HG03354 (cell line): ENCODE results near the gene SAFB.

ENCODE experiments used
- ATAC-seq: cut with Tn5 transposase; IDR thresholded peaks from one replicate; pipeline ENCODE4 v1.9.1; 2021; ENCODE audit warnings: mild to moderate bottlenecking; ENCODE audit not compliant: unreplicated experiment, poor library complexity, severe bottlenecking

Gene SAFB

GRCh38 chr19:5622465-5623396 is at the start of gene SAFB, which contains the start of gene SAFB2:
SAFB (plus strand) TSS chr19:5623083; CDS start chr19:5623206, 123 bp downstream.
SAFB2 (minus strand) TSS chr19:5622776; CDS start chr19:5622715, 61 bp downstream.
- ATAC-seq, result peak; percentile 80

DNA sequence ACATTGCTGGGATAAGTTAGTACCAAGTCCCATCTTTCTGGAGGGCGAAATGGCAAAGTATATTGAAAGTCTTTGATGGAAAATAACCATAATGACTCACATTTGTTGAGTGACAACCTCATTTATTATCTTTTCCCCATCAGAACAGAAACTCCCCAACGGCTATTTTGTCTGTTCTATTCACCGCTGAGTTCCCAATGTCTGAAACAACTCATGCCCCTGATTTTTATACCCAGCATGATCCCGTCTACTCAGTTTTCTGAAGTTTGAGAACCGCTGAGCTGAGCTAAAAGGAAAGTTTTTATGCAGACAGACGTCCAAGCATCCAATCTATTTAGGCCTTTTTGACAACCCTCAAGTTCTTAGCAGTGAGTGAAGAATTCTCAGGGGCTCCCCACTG is 47.3 kb upstream of the SAFB start:
- no peak for ATAC-seq

DNA sequence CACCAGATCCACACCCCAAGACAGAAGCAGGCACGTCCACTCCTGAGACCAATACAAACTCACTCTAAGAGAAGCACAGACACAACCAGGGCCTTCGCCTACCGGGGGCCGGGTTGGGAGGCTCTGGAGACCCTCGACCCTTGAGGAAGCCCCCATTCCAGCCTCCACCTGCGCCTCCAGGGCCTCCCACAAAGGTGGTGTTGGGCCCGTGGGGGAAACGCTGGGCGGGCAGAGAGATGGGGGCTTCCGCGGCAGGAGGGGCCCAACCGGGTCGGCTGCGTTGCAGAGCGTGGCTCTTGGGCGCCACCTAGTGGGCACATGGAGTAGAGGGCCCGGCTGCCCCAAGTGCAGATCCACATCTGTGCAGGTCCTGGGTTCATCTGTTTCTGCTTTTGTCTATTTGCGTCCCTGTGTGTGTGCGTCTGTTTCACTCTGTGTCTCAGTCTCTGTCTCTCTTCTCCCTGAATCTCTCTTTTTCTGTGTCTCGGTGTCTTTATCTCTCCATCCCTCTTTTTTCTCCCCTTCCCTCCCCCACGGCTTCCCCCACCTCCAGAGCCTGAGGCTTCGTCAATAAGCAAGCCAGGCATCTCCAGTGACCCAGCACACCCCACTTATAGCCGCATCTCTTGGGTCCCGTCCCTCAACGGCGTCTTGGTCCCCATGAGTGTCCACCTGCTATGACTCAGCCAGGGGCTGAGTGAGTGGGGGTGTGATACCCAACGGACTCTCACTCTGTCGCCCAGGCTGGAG is 44.6 kb upstream of the SAFB start:
- ATAC-seq, result no peak

GRCh38 chr19:5579286-5579685 is 43.6 kb upstream of the SAFB start:
- ATAC-seq, result no peak

DNA sequence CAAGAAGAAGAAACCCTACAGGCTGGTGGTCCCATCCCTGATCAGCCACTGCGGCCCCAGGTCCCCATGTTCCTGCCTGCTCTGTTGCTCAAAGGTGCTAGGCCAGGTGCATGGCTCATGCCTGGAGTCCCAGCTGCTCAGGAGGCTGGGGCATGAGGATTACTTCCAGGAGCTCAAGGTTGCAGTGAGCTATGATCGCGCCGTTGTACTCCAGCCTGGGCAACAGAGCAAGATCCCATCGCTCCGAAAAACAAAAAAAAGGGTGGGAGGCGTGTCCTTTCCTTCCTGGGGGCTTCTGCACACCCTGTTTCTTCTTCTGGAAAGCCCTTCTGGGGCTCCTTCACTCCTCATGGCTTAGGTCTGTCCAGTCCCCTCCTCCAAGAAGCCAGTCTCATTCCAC is 43.2 kb upstream of the SAFB start:
- no peak for ATAC-seq

DNA sequence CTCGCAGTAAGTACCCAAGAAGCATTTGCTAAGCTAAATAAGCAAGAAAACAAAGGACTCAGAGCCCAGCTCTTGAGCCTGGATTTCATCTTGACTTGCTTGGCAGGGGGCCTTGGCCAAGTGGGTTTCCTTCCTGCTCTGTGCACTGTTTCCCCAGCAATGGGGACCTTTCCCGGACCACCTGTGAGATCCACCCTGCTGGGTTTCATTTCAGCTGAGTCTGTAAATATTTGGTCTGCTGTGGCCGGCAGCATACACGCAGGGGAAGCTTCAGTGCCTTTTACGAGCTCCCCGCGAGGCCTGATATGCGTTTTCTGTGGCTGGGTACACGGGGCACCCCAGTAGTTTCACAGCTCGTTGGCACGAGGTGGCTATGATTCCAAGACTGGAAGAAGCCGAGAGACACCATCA is 42.7 kb upstream of the SAFB start:
- ATAC-seq, result no peak

- no peak for ATAC-seq
These were observed 37.2 kb upstream of the SAFB start for GRCh38 chr19:5585461-5586299.

DNA sequence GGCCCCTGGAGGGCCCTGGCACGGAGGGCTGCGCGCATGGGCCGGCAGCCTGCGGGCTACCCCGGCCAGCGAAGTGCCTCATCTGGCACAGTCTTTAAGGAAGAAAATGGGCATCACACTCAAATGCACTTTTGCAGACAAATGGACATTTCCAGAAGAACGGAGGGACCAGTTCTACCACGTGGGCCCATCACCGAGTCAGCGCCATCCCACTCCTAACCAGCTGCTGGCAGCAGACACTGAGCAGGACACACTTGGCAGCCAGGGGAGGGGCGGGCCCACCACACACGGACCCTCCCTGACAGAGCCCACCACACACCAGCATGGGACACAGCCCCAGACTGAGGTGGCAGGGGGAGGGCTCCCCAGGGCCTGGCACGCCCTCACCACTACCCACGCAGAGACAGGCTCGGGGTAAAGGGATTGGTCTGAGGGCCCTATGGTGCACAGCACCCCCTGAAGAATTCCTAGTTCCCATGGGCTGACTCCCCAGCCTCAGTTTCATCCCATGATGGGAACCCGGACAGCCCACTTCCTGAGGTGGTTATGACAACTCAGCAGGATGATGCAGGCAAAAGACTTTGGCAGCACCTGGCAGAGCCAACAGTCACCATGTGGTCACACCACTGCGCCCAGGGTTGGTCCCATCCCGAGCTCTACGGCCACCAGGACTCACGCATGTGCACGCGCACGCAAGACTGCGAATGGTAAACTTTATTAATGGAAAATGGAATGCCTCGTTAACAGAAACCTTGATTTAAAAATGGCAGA is 36.4 kb upstream of the SAFB start:
- no peak for ATAC-seq

DNA sequence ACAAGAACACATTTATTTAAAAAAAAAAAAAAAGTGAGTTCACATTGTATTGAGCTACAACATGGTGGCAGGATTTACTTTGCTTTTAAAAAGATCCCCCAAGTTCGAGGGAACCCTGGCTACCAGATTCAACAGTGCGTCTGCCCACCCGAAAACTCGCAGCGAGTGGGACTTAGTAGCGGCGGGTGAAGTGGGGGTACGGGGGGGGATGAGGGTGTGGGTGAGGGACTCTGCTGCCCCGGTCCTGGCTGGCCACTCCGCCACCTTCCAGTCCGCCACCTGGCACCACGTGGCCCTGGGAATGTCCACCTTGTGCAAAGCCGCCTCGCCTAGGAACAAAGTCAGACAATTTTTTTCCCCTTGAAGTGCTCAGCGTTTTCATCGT is 35.8 kb upstream of the SAFB start:
- no peak for ATAC-seq

DNA sequence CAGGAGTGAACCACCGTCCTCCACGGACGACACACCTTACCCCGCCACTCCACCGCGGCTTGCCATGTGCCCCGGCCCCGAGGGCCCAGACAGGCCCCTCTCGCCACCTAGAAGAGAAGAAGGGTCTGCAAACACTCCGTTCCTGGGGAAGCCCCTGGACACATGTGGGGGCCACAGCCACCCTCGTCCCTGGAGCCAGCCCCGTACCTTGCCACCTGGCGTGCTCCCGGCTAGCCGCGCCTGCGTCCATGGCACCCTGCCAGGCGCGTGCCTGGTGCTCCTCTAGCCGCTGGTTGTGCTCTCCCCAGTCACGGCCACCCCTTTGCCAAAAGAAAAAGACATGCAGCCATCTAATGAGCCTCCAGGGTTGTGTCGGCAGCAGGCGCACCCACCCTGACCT is 35.2 kb upstream of the SAFB start:
- no peak for ATAC-seq

DNA sequence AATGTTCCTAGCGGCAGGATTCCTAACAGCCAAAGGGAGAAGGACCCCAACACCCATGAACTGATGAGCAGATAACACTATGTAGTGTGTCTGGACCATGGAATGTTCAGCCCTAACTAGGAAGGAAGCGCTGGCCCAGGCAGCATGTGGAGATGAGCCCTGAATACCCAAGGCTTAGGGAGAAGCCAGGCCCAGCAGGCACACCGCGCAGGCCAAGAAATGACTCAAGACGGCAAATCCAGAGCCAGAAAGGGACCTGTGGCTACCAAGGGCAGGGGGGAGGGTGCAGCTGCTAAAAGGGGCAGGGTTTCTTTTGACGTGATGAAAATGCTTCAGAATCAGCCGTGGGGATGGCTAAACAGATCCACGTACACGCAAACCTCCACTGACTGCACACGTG is 34.4 kb upstream of the SAFB start:
- no peak for ATAC-seq

DNA sequence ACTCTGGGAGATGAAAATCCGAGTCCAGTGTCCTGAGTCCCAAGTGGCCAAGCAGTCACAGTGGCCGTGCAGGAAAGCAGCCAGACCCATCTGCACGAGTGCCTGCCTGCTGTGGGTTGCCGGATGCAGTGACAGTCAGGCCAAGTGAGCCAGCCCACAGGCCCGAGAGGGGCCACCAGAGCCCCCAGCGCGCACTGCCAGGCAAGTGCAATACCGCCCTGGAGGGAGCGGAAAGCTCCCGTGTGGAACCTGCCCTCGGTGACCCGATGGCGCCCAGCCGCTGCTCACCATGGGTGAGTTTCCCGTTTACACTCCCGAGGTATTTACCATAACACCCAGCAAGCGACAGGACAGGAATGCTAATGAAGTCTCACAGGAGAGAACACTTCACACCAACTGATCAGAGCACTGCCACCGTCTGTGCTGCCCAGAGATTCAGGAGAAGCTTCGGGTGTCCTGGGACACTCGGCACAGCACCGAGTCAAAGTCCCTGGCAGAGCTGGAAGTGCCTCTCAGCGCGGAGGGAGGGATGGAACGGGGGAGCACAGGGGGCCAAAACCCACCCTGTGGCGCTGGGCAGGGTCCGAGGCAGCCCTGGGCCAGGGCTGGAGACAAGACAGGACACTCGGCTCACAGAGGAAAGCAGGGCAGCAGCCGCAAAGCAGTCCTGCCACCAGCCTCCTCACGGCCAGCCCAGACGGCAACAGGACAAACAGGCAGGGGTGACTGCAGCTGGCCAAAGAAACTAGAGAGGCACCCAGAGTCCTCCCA is 33.8 kb upstream of the SAFB start:
- ATAC-seq, result no peak

- ATAC-seq, result no peak
These were observed 32.6 kb upstream of the SAFB start for GRCh38 chr19:5590151-5590864.

- no peak for ATAC-seq
These were observed 32.1 kb upstream of the SAFB start for GRCh38 chr19:5590865-5591154.

- no peak for ATAC-seq
These were observed 31.4 kb upstream of the SAFB start for GRCh38 chr19:5591476-5591875.

GRCh38 chr19:5592531-5593342 is 30.1 kb upstream of the SAFB start:
- no peak for ATAC-seq
